KMS-11 (cell line): ENCODE data around the gene LSM11.

Source experiments
- H2AFZ ChIP-seq: fragments of 200-600 bp; sonication (generic); 2 replicates; pipeline ENCODE4 v1.6.1; 2016; ENCODE audit warnings: antibody characterized with exemption, mixed run types, low read depth
- H3K27ac ChIP-seq: fragments of 200-600 bp; sonication (generic); 2 replicates; pipeline ENCODE4 v1.6.1; 2016; ENCODE audit warnings: mild to moderate bottlenecking, mixed run types
- H3K27me3 ChIP-seq: fragments of 200-600 bp; sonication (generic); 2 replicates; pipeline ENCODE4 v1.6.1; 2017; ENCODE audit warnings: mild to moderate bottlenecking, low read depth, mixed run types, moderate library complexity; ENCODE audit not compliant: insufficient read depth
- H3K36me3 ChIP-seq: fragments of 200-600 bp; sonication (generic); 2 replicates; pipeline ENCODE4 v1.6.1; 2017; ENCODE audit warnings: mild to moderate bottlenecking, mixed run types; ENCODE audit not compliant: insufficient read depth
- H3K4me1 ChIP-seq: fragments of 200-600 bp; sonication (generic); 2 replicates; pipeline ENCODE4 v1.6.1; 2016; ENCODE audit warnings: mild to moderate bottlenecking, low read depth, mixed run types; ENCODE audit not compliant: poor library complexity, severe bottlenecking
- H3K4me2 ChIP-seq: fragments of 200-600 bp; sonication (generic); 2 replicates; pipeline ENCODE4 v1.7.0; 2016; ENCODE audit warnings: mild to moderate bottlenecking, mixed run types
- H3K4me3 ChIP-seq: fragments of 200-600 bp; sonication (generic); IDR thresholded peaks from 2 replicates; pipeline ENCODE4 v1.6.1; 2017; ENCODE audit warnings: low read depth, low read length, mixed read lengths; ENCODE audit not compliant: insufficient read depth
- H3K79me2 ChIP-seq: fragments of 200-600 bp; sonication (generic); 2 replicates; pipeline ENCODE4 v1.6.1; 2016; ENCODE audit warnings: low read depth, mixed run types; ENCODE audit not compliant: insufficient read depth
- H3K9ac ChIP-seq: fragments of 200-600 bp; sonication (generic); 2 replicates; pipeline ENCODE4 v1.6.1; 2016; ENCODE audit warnings: mild to moderate bottlenecking, mixed run types
- H4K20me1 ChIP-seq: fragments of 200-600 bp; sonication (generic); 2 replicates; pipeline ENCODE4 v1.6.1; 2016; ENCODE audit warnings: mild to moderate bottlenecking, mixed run types; ENCODE audit not compliant: insufficient read depth
- TF ChIP-seq, protein P1 (sequence below): fragments of 200-600 bp; sonication (generic); conservative IDR thresholded peaks from 2 replicates; pipeline ENCODE4 v1.6.1; 2017; ENCODE audit warnings: low read depth, mild to moderate bottlenecking, antibody characterized with exemption, low read length, moderate library complexity, mixed read lengths

The LSM11 gene

DNA sequence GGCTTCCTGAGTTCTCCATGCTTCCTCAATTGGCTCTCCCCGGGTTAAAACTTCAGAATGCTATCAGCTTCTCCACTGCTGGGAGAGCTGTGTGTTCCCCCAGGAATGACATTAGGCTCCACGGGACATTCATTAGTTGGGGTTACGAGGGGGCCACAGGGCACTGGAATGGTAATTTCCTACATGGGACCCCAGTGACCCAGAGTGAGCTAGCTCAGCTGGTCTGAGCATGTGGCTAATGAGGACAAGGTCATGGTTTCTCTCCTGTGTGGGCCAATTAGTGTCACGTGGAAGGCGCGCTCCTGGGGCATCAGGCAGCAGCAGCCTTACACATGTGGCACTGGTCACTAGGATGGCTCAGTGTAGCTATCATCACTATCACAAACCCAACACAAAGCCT is 21.0 kb downstream of the LSM11 start:
- H3K9ac ChIP-seq = no peak overlapping the region
- H3K27me3 ChIP-seq = no peaks in the 10 kb centered on the region
- H3K4me3 ChIP-seq = no peak overlapping the region
- no peaks in the 10 kb centered on the region for H3K36me3 ChIP-seq
- no peak overlapping the region for H2AFZ ChIP-seq
- no peak overlapping the region for H3K4me2 ChIP-seq
- no peaks in the 10 kb centered on the region for H3K79me2 ChIP-seq
- no peak overlapping the region for H3K27ac ChIP-seq
- TF ChIP-seq, protein P1, sequence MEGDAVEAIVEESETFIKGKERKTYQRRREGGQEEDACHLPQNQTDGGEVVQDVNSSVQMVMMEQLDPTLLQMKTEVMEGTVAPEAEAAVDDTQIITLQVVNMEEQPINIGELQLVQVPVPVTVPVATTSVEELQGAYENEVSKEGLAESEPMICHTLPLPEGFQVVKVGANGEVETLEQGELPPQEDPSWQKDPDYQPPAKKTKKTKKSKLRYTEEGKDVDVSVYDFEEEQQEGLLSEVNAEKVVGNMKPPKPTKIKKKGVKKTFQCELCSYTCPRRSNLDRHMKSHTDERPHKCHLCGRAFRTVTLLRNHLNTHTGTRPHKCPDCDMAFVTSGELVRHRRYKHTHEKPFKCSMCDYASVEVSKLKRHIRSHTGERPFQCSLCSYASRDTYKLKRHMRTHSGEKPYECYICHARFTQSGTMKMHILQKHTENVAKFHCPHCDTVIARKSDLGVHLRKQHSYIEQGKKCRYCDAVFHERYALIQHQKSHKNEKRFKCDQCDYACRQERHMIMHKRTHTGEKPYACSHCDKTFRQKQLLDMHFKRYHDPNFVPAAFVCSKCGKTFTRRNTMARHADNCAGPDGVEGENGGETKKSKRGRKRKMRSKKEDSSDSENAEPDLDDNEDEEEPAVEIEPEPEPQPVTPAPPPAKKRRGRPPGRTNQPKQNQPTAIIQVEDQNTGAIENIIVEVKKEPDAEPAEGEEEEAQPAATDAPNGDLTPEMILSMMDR = no peak
- no peaks in the 10 kb centered on the region for H3K4me1 ChIP-seq
- H4K20me1 ChIP-seq = no peaks in the 10 kb centered on the region

DNA sequence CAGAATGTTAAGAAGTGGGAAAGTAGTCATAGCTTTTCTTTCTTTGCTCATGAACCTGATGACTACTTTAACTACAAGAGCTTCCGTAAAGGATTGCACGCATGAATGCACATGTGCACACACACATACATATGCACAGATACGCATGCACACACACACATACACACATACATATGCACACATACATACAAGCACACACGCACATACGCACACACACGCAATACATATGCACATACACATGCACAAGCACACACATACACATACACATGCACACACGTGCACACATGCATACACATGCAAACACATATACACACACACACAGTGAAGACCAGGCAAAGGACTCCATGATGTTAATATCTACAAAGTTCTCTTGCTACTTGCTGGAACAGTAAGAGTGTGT is 22.9 kb downstream of the LSM11 start:
- H3K27me3 ChIP-seq = no peaks in the 10 kb centered on the region
- no peaks in the 10 kb centered on the region for H4K20me1 ChIP-seq
- H3K4me2 ChIP-seq = no peak overlapping the region
- H3K79me2 ChIP-seq = no peaks in the 10 kb centered on the region
- H3K9ac ChIP-seq = no peak overlapping the region
- no peaks in the 10 kb centered on the region for H3K4me1 ChIP-seq
- H3K27ac ChIP-seq = no peak overlapping the region
- TF ChIP-seq, protein P1 = no peak
- H3K36me3 ChIP-seq = no peaks in the 10 kb centered on the region
- no peak overlapping the region for H3K4me3 ChIP-seq
- no peak overlapping the region for H2AFZ ChIP-seq

DNA sequence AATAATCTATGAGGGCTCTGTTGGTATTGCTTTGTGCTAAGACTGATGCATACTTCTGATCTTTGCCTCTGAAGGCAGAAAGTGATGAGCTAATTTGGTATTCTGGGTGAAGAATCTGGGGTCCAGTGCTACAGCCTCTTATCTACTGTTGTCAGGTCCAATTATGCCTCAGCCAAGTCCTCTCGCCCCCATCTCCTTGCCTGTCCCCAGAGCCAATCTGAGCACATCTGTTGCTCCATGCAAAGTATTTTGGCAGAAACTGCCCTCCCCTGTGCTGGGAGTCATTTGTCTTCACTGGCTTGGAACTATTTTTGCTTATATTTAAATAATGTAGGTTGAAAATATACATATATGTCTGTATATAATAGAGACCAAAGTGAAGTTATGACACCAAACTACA is 23.4 kb downstream of the LSM11 start:
- Histone ChIP-seq H3K4me2 (no peak overlapping the region), H2AFZ (no peak overlapping the region), H3K79me2 (no peaks in the 10 kb centered on the region), H3K36me3 (no peaks in the 10 kb centered on the region), H4K20me1 (no peaks in the 10 kb centered on the region), H3K4me3 (no peak overlapping the region), H3K27me3 (no peaks in the 10 kb centered on the region), H3K9ac (no peak overlapping the region), H3K27ac (no peak overlapping the region), H3K4me1 (no peaks in the 10 kb centered on the region)
- TF ChIP-seq, protein P1 = no peak

DNA sequence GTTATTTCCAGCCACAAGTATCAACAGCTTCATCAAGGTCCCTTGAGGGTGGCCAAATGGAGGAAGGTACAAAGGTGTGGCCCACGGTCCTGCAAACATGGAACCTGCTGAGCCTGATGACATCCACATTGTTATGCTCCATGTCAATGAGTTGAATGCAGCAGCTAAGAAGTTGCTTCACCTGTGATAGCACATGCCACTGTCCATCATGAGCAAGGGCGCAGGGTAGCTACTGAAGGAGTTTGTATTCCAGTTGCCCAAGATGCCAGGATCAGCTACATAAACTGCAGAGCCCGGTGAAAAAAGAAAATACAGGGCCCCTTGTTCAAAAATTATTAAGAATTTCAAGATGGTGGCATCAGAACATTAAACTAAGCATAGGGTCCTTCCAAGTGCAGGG is 24.2 kb downstream of the LSM11 start:
- Histone ChIP-seq H3K4me3 (no peak overlapping the region), H3K4me2 (no peak overlapping the region), H4K20me1 (no peaks in the 10 kb centered on the region), H2AFZ (no peak overlapping the region), H3K27ac (no peak overlapping the region), H3K36me3 (no peaks in the 10 kb centered on the region), H3K4me1 (no peaks in the 10 kb centered on the region), H3K9ac (no peak overlapping the region), H3K27me3 (no peaks in the 10 kb centered on the region), H3K79me2 (no peaks in the 10 kb centered on the region)
- TF ChIP-seq, protein P1 = no peak

DNA sequence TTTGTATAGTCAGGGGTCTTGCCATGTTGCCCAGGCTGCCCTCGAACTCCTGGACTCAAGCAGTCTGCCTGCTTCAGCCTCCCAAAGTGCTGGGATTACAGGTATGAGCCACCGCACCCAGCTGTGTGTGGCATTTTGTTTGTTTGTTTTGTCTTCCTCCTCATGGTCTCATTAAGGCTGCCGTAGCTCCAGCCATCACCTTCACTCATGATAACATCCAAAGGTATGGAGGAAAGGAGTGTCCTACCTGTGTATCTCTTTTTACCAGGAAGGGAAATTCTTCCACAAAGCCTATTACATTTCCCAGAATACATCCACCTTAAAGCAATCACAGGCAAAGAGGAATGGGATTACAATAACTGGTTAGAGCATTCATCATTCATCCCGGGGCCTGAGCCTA is 27.2 kb downstream of the LSM11 start:
- Histone ChIP-seq H3K4me3 (no peak overlapping the region), H3K27me3 (no peaks in the 10 kb centered on the region), H3K27ac (no peak overlapping the region), H3K79me2 (no peaks in the 10 kb centered on the region), H4K20me1 (no peaks in the 10 kb centered on the region), H3K4me1 (no peaks in the 10 kb centered on the region), H3K9ac (no peak overlapping the region), H2AFZ (no peak overlapping the region), H3K4me2 (no peak overlapping the region), H3K36me3 (no peaks in the 10 kb centered on the region)
- TF ChIP-seq, protein P1 = no peak
